MM.1S (cell line): Measurements from ENCODE around the gene NPC1L1.

ENCODE experiments used
- DNase-seq: peaks from one replicate; pipeline ENCODE4 v3.0.0-alpha.2; 2015
- H2AFZ ChIP-seq: fragments of 300-600 bp; sonication (generic); 2 replicates; pipeline ENCODE4 v1.6.0; 2016; ENCODE audit warnings: antibody characterized with exemption, low read length
- H3F3A ChIP-seq: fragments of 300-600 bp; sonication (generic); 2 replicates; pipeline ENCODE4 v1.6.1; 2016; ENCODE audit warnings: mild to moderate bottlenecking, antibody characterized with exemption, low read length, moderate library complexity, mixed read lengths; ENCODE audit not compliant: insufficient read depth
- H3K27ac ChIP-seq: fragments of 300-600 bp; sonication (generic); 2 replicates; pipeline ENCODE4 v1.5.1; 2016; ENCODE audit warnings: mild to moderate bottlenecking, low read length
- H3K27me3 ChIP-seq: fragments of 300-600 bp; sonication (generic); replicated peaks from 2 replicates; pipeline ENCODE4 v1.6.0; 2016; ENCODE audit warnings: low read length; ENCODE audit not compliant: insufficient read depth
- H3K36me3 ChIP-seq: fragments of 300-600 bp; sonication (generic); replicated peaks from 2 replicates; pipeline ENCODE4 v1.6.1; 2016; ENCODE audit warnings: mild to moderate bottlenecking, low read length, mixed read lengths; ENCODE audit not compliant: insufficient read depth
- H3K4me1 ChIP-seq: fragments of 300-600 bp; sonication (generic); 2 replicates; pipeline ENCODE4 v1.6.1; 2016; ENCODE audit warnings: low read length, mixed read lengths
- H3K4me2 ChIP-seq: fragments of 300-600 bp; sonication (generic); 2 replicates; pipeline ENCODE4 v1.6.0; 2016; ENCODE audit warnings: low read depth, low read length
- H3K4me3 ChIP-seq: fragments of 300-600 bp; sonication (generic); 2 replicates; pipeline ENCODE4 v1.5.1; 2016; ENCODE audit warnings: low read length, mixed read lengths
- H3K79me2 ChIP-seq: fragments of 300-600 bp; sonication (generic); 2 replicates; pipeline ENCODE4 v1.6.1; 2016; ENCODE audit warnings: mixed run types, low read length, mixed read lengths
- H3K9ac ChIP-seq: fragments of 300-600 bp; sonication (generic); 2 replicates; pipeline ENCODE4 v1.6.1; 2016; ENCODE audit warnings: low read length, mixed read lengths
- H3K9me2 ChIP-seq: fragments of 300-600 bp; sonication (generic); replicated peaks from 2 replicates; pipeline ENCODE4 v1.6.1; 2016; ENCODE audit warnings: mild to moderate bottlenecking, low read length, mixed read lengths; ENCODE audit not compliant: insufficient read depth
- H3K9me3 ChIP-seq: fragments of 300-600 bp; sonication (generic); replicated peaks from 2 replicates; pipeline ENCODE4 v1.6.1; 2016; ENCODE audit warnings: mild to moderate bottlenecking, low read length, mixed read lengths; ENCODE audit not compliant: insufficient read depth
- H4K20me1 ChIP-seq: fragments of 300-600 bp; sonication (generic); 2 replicates; pipeline ENCODE4 v1.6.1; 2016; ENCODE audit warnings: mild to moderate bottlenecking, low read length, moderate library complexity, mixed read lengths; ENCODE audit not compliant: insufficient read depth
- EZH2 ChIP-seq: fragments of 300-600 bp; sonication (generic); optimal IDR thresholded peaks from 2 replicates; pipeline ENCODE3; 2017; ENCODE audit warnings: low read depth, mild to moderate bottlenecking, antibody characterized with exemption, low read length, mixed read lengths
- EZH2phosphoT487 ChIP-seq: fragments of 300-600 bp; sonication (generic); IDR thresholded peaks from 2 replicates; pipeline ENCODE4 v1.6.1; 2018; ENCODE audit warnings: antibody characterized with exemption, low read length
- TF ChIP-seq, protein P1 (sequence below): fragments of 300-600 bp; sonication (generic); IDR thresholded peaks from 2 replicates; pipeline ENCODE4 v1.5.1; 2016; ENCODE audit warnings: antibody characterized with exemption, low read length, mixed read lengths

Gene NPC1L1

DNA sequence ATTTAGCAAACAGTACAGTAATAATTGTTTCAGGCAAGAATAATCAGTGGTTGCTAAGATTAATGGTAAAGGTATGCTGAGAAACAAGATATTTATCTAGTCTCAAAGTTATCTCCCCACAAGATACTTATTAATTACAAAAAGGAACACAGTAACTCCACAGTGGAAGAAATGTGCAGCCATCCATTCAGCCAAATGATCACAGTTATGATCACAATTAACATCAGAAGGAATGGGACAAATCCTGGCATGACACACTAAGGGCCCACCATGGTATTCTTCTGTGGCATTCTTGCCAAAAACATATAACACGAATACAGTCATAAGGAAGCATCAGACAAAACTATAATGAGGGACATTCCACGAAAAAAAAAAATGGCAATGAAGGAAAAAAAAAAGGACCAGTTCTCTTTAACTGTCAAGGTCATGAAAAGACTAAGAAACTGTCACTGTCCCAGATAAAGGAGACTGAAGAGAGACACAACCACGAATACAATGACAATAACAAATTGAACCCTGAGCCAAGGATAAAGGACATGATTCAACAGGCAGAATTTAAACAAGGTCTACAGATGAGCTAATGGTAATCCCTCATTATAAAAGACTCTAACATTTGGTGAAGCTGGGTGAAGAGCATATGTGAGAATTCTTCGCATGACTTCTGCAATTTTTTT lies 71.5 kb downstream of the NPC1L1 start:
- no peaks in the 10 kb centered on the region for H3F3A ChIP-seq
- no peak overlapping the region for H2AFZ ChIP-seq
- no peaks in the 10 kb centered on the region for H3K4me1 ChIP-seq
- no peak overlapping the region for H3K4me2 ChIP-seq
- no peak for TF ChIP-seq EZH2
- no peak for TF ChIP-seq EZH2phosphoT487
- TF ChIP-seq, protein P1, sequence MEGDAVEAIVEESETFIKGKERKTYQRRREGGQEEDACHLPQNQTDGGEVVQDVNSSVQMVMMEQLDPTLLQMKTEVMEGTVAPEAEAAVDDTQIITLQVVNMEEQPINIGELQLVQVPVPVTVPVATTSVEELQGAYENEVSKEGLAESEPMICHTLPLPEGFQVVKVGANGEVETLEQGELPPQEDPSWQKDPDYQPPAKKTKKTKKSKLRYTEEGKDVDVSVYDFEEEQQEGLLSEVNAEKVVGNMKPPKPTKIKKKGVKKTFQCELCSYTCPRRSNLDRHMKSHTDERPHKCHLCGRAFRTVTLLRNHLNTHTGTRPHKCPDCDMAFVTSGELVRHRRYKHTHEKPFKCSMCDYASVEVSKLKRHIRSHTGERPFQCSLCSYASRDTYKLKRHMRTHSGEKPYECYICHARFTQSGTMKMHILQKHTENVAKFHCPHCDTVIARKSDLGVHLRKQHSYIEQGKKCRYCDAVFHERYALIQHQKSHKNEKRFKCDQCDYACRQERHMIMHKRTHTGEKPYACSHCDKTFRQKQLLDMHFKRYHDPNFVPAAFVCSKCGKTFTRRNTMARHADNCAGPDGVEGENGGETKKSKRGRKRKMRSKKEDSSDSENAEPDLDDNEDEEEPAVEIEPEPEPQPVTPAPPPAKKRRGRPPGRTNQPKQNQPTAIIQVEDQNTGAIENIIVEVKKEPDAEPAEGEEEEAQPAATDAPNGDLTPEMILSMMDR: no peak
- H3K79me2 ChIP-seq: peaks cover 98% of the 10 kb centered on the region
- no peak overlapping the region for H3K9ac ChIP-seq
- H4K20me1 ChIP-seq: 0 out of 2 replicates have a peak, but pooled peaks cover 6% of the 10 kb centered on the region
- DNase-seq: no peak
- no peaks in the 10 kb centered on the region for H3K27me3 ChIP-seq
- H3K9me3 ChIP-seq: no peaks in the 10 kb centered on the region
- no peaks in the 10 kb centered on the region for H3K9me2 ChIP-seq
- peaks cover 8% of the 10 kb centered on the region; the same call in 1 of the 2 replicates for H3K36me3 ChIP-seq
- no peak overlapping the region for H3K27ac ChIP-seq
- H3K4me3 ChIP-seq: no peak overlapping the region

DNA sequence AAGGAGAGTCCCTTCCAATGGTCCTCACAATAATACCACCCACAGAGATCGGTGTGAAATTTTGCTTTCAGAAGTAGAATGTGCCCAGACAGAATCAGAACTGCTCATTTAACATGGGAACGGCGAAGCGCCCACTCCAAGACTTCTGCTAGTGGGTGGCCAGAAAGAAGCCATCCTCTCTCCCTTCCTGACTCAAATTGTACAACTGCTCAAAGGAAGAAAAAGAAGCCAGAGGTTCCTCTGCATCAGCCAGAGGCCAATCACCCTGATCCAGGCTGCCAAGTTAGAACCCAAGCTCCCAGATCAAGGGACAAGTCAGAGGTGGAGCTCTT lies 73.9 kb downstream of the NPC1L1 start:
- Histone ChIP-seq H3K27me3 (no peaks in the 10 kb centered on the region), H3K9me2 (no peaks in the 10 kb centered on the region), H3K4me3 (no peak overlapping the region), H3K36me3 (0 out of 2 replicates have a peak, but pooled peaks cover 2% of the 10 kb centered on the region), H3K4me2 (no peak overlapping the region), H3K4me1 (peaks cover 10% of the 10 kb centered on the region), H2AFZ (no peak overlapping the region), H3F3A (peaks cover 8% of the 10 kb centered on the region), H4K20me1 (0 out of 2 replicates have a peak, but pooled peaks cover 9% of the 10 kb centered on the region), H3K9me3 (no peaks in the 10 kb centered on the region), H3K9ac (no peak overlapping the region), H3K79me2 (peaks cover 98% of the 10 kb centered on the region), H3K27ac (no peak overlapping the region)
- no peak for TF ChIP-seq EZH2phosphoT487
- TF ChIP-seq, protein P1: no peak
- no peak for TF ChIP-seq EZH2
- no peak for DNase-seq

DNA sequence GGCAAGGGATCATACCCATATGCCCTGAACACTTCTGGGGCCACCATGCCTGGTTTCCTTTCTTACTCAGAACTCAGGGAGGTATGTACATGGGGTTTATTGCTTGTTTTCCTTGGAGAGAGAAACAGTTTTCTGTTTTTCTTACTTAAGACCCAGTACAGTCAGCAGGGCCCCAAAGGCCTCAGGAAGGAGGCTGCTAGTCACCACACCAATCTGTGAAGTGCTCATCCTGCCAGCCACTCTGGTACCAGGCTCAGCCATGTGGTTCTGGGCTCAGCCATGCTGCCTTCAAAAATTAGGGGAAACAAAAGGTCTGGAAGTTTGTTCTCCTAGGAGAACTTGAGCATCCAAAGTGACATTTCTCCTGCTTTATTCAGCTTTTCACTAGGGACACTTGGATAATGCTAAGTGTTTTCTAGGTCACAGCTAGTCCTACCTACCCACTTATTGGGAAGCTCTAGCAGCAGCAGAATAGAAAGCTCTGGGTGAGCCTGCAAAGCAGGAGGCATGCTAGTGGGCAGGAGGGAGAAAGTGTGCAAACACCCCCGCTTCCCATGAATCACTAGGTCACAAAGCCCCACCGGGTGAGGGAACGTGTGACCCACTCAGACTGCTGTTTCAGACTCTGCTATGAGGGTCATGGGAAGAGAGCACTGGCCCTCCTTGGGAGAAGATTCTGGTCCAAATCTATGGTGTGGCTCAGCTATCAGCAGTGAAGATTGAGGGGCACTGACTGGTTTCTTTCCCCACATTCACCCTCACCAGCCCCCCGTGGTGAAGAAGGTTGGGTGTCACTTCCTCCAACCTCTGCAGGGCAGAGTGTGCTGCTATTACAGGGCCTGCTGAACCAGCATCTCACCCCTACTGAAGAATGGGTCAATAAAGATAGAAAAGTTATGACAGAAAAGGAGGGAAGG lies 74.6 kb downstream of the NPC1L1 start:
- peaks cover 98% of the 10 kb centered on the region for H3K79me2 ChIP-seq
- no peaks in the 10 kb centered on the region for H3K9me3 ChIP-seq
- no peak overlapping the region for H2AFZ ChIP-seq
- H4K20me1 ChIP-seq: 0 out of 2 replicates have a peak, but pooled peaks cover 9% of the 10 kb centered on the region
- TF ChIP-seq, protein P1: no peak
- no peak for TF ChIP-seq EZH2phosphoT487
- TF ChIP-seq EZH2: no peak
- no peaks in the 10 kb centered on the region for H3K36me3 ChIP-seq
- H3K4me1 ChIP-seq: peaks cover 16% of the 10 kb centered on the region
- no peaks in the 10 kb centered on the region for H3K27me3 ChIP-seq
- H3K4me3 ChIP-seq: no peak overlapping the region
- H3F3A ChIP-seq: peaks cover 12% of the 10 kb centered on the region
- no peak overlapping the region for H3K27ac ChIP-seq
- no peak overlapping the region for H3K4me2 ChIP-seq
- no peak overlapping the region for H3K9ac ChIP-seq
- no peak for DNase-seq
- no peaks in the 10 kb centered on the region for H3K9me2 ChIP-seq
